K562 (cell line): Measurements from ENCODE around the gene OAT. TPM values are rescaled to one million over a fixed set of nuclear protein-coding genes. Genes with fewer than 3 reads are reported as not detected.

Source experiments
- CLOCK ChIP-seq: fragments of 250-450 bp; sonication (Bioruptor Pico); IDR thresholded peaks from 2 replicates; pipeline ENCODE4 v1.4.0; 2020; ENCODE audit warnings: mild to moderate bottlenecking, moderate library complexity, borderline replicate concordance
- FOS ChIP-seq: IDR thresholded peaks from 3 replicates; pipeline ENCODE4 v1.6.1; 2011; ENCODE audit not compliant: insufficient read length; ENCODE audit errors: extremely low read depth
- KAT2B ChIP-seq: IDR thresholded peaks from one replicate; pipeline ENCODE4 v1.6.1; 2012; ENCODE audit warnings: low read depth, mild to moderate bottlenecking, control low read depth, inconsistent platforms, low read length, moderate library complexity
- MAFK ChIP-seq: IDR thresholded peaks from 2 replicates; pipeline ENCODE4 v1.6.1; 2011; ENCODE audit warnings: low read length, improper control_type of control experiment
- RBM39 ChIP-seq: fragments of 200-400 bp; formaldehyde crosslinking; optimal IDR thresholded peaks from 2 replicates; pipeline ENCODE3; 2018; ENCODE audit warnings: low read depth, low read length
- ZNF609 ChIP-seq: sonication (generic); formaldehyde crosslinking; IDR thresholded peaks from 2 replicates; pipeline ENCODE4 v1.8.1; 2023; ENCODE audit warnings: missing genetic modification reagents, mild to moderate bottlenecking, borderline replicate concordance
- ZSCAN32 ChIP-seq: fragments of 450-650 bp; formaldehyde crosslinking; IDR thresholded peaks from 2 replicates; pipeline ENCODE4 v1.4.0; 2020; ENCODE audit warnings: mild to moderate bottlenecking, moderate library complexity
- polyA plus RNA-seq, 8 experiments: library from polyadenylated mRNA; depleted of rRNA in 4 of 8; stranded (reverse) in 5 of 8; unstranded in 3 of 8; fragments of >200 nt; fragmentation: Nextera tagmentation in 2 of 8; fragmentation: Illumina TruSeq in 1 of 8; extraction: Ambion mirVana in 2 of 8; extraction: Trizol in 1 of 8; gene quantifications; 2 replicates each; pipeline versions ENCODE4 v1.2.1 to v1.2.3, GENCODE V29; 2011 to 2014; ENCODE audit warnings: inconsistent platforms in 1 of 8, missing spikeins in 1 of 8
- total RNA-seq, 7 experiments: library from RNA; depleted of rRNA in 6 of 7; stranded (reverse); fragments of >200 nt in 6 of 7; fragmentation: Illumina TruSeq in 2 of 7; extraction: Trizol in 2 of 7; gene quantifications; 2 replicates each; pipeline versions ENCODE4 v1.2.1 to v1.2.3, GENCODE V29; 2011 to 2021; ENCODE audit warnings: low replicate concordance in 1 of 7

Gene OAT
- total and polyA plus RNA-seq, 9 of the 15 experiments (the other 6 are each of a cell fraction or from before 2014, with no cell fraction given): 100 to 312 (median 163) TPM

GRCh38 chr10:124370426-124370825, 48.3 kb downstream of the OAT start (continued):
- TF ChIP-seq ZNF609 (CRISPR knock-in tag): no peak
- TF ChIP-seq CLOCK (CRISPR knock-in tag): no peak
- no peak for TF ChIP-seq FOS
- TF ChIP-seq ZSCAN32 (CRISPR knock-in tag): no peak
- no peak for TF ChIP-seq RBM39
- no peak for TF ChIP-seq KAT2B
- no peak for TF ChIP-seq MAFK
